ACC112 (cell line): ENCODE measurements around the gene RAPGEF3.

ENCODE experiments used
- H2AFZ ChIP-seq: fragments of 200-600 bp; sonication (generic); one replicate; pipeline ENCODE4 v1.6.0; 2017; ENCODE audit warnings: antibody characterized with exemption, low read length; ENCODE audit not compliant: unreplicated experiment
- H3K27ac ChIP-seq: fragments of 200-600 bp; sonication (generic); 2 replicates; pipeline ENCODE4 v1.5.1; 2014; ENCODE audit warnings: low read depth, mild to moderate bottlenecking, antibody characterized with exemption, low read length, moderate library complexity
- H3K27me3 ChIP-seq: fragments of 200-600 bp; sonication (generic); 2 replicates; pipeline ENCODE4 v1.6.1; 2014; ENCODE audit warnings: mild to moderate bottlenecking, antibody characterized with exemption, low read length, moderate library complexity, mixed read lengths; ENCODE audit not compliant: insufficient read depth
- H3K36me3 ChIP-seq: fragments of 200-600 bp; sonication (generic); 2 replicates; pipeline ENCODE4 v1.6.1; 2016; ENCODE audit warnings: mild to moderate bottlenecking, antibody characterized with exemption, low read length, moderate library complexity, mixed read lengths; ENCODE audit not compliant: insufficient read depth
- H3K4me1 ChIP-seq: fragments of 200-600 bp; sonication (generic); one replicate; pipeline ENCODE4 v1.6.1; 2016; ENCODE audit warnings: low read length, mixed read lengths; ENCODE audit not compliant: insufficient read depth, unreplicated experiment, control insufficient read depth
- H3K4me3 ChIP-seq: fragments of 200-600 bp; sonication (generic); 2 replicates; pipeline ENCODE4 v1.5.1; 2014; ENCODE audit warnings: mild to moderate bottlenecking, low read depth, low read length
- H3K79me2 ChIP-seq: fragments of 200-600 bp; sonication (generic); one replicate; pipeline ENCODE4 v1.6.0; 2016; ENCODE audit warnings: low read length; ENCODE audit not compliant: control insufficient read depth, unreplicated experiment, insufficient read depth

The RAPGEF3 gene

GRCh38 chr12:47739979-47740378, 18.7 kb downstream of the RAPGEF3 start:
- Histone ChIP-seq H3K4me1 (peaks cover 31% of the 10 kb centered on the region), H2AFZ (no peak overlapping the region)

DNA sequence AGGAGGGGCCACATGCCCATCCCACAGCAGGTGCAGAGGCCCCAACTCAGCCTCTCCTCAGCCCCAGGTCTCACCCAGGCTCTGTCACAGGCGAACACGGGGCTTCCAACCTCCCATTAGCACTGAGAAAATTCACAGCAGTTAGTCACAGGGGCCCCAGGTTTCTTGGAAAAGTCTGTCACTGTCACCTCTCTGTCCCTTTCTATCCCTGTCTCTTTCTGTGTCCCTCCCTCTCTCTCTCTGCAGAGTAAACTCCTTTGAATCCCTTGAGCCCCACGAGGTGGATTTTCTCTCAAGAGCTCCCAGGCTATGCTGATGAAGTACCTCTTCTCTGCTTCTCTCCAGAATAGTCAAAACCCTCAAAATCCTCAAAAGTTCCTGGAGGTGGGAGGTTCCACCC, 19.4 kb downstream of the RAPGEF3 start:
- Histone ChIP-seq H3K4me1 (peaks cover 31% of the 10 kb centered on the region), H3K4me3 (no peak overlapping the region), H3K27ac (no peak overlapping the region), H2AFZ (no peak overlapping the region), H3K27me3 (no peaks in the 10 kb centered on the region), H3K79me2 (no peaks in the 10 kb centered on the region), H3K36me3 (no peaks in the 10 kb centered on the region)

More at GRCh38 chr12:47739979-47740378, 18.7 kb downstream of the RAPGEF3 start:
- H3K36me3 ChIP-seq = no peaks in the 10 kb centered on the region
- H3K27ac ChIP-seq = no peak overlapping the region
- H3K4me3 ChIP-seq = no peak overlapping the region
- H3K79me2 ChIP-seq = no peaks in the 10 kb centered on the region
- H3K27me3 ChIP-seq = no peaks in the 10 kb centered on the region

DNA sequence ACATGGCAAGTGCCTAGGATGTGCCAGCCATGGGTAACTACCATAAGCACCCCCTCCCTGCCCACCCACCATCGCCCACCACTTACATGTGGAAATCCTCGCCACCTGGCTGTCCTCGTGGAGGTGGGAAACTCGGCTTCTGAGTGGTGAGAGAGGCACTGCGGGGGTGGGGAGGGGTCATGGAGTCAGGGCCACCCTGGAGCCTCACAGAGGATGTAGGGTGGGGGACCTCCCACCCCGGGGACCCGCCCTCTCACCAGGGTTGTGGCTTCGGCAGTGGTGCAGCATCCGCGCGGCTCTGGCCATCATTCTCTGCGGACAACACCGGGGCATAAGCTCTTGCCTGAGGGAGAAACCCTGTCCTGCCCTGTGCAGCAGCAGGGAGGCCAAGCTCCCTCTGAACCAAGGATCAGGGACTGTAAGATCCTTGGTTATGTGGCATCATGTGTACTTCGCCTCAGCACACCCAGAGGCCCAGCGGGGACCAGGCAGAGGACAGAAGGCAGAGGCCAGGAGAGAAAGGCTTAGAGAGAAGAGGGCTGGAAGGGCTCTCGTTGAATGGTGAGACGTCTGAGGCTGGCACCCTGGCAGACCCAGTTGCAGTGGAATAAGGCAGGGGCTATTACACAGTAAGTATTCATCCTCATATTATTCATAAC, 20.6 kb downstream of the RAPGEF3 start:
- H3K4me1 ChIP-seq = peaks cover 31% of the 10 kb centered on the region
- H3K27ac ChIP-seq = no peak overlapping the region
- no peaks in the 10 kb centered on the region for H3K79me2 ChIP-seq
- H3K27me3 ChIP-seq = no peaks in the 10 kb centered on the region
- no peaks in the 10 kb centered on the region for H3K36me3 ChIP-seq
- H3K4me3 ChIP-seq = no peak overlapping the region
- no peak overlapping the region for H2AFZ ChIP-seq

DNA sequence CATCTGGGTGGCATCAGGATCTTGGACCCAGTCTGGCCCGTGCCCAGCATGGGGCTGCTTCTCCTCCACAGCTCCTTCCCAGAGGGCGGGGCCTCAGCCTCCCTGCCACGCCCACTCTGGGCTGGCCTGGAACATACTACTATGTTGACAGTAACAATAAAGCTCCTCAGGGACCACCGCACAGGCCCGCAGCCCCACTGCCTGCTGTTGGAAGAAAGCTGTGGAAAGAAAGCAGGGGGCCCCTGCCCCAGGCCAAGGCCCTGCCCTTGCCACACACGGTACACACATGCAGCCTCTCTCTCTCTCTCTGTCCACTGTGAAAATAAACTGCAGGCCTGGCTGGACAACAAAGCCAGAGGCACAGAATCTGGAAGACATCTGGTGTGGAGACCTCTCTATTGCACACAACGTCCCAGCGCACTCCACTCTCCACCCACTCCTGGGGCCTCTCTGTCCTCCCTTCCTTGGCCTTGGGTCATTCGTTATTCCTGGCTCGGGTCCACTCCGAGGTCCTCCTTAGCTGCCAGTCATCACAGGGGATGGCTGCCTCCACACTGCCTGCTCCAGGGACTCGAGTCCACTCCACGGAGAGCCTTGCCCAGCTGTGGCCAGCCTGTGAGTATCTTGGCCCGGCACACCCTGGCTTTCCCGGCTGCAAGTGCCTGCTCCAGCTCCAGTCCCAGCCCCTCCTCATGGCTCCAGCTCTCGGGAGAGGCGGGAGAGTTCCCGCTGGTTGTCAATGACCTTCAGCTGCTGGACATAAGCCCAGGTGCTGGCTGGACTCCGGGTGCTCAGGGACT, 21.6 kb downstream of the RAPGEF3 start:
- H3K4me3 ChIP-seq = peak overlapping the region; percentile 58
- H3K27me3 ChIP-seq = no peaks in the 10 kb centered on the region
- H2AFZ ChIP-seq = no peak overlapping the region
- H3K36me3 ChIP-seq = no peaks in the 10 kb centered on the region
- H3K27ac ChIP-seq = 0 out of 2 replicates have a peak overlapping the region, but pooled peaks have one; percentile 28
- H3K79me2 ChIP-seq = no peaks in the 10 kb centered on the region
- peaks cover 31% of the 10 kb centered on the region for H3K4me1 ChIP-seq

GRCh38 chr12:47736216-47736615, 22.5 kb downstream of the RAPGEF3 start:
- Histone ChIP-seq H3K4me3 (no peak overlapping the region), H3K79me2 (no peaks in the 10 kb centered on the region), H3K4me1 (peaks cover 25% of the 10 kb centered on the region), H3K27me3 (no peaks in the 10 kb centered on the region), H3K36me3 (no peaks in the 10 kb centered on the region), H2AFZ (no peak overlapping the region), H3K27ac (no peak overlapping the region)

DNA sequence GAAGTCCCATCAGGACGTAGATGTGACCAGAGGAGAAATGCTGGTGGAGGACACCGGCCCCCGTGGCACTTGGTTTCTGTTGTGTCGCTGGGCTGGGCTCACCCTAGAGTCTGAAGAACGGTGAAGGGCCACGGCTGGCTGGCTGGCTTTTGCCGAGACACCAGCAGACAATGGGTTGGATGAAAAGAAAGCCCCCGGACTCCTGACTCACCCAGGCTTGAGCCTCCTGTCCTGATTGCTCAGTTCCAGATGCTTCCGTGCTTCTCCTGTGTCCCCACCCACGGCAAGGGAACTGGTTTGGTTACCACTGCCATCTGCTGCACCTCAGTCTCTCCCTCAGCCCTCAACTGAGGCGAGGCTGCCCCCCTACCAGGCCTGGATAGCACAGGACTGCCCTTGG, 23.0 kb downstream of the RAPGEF3 start:
- Histone ChIP-seq H3K79me2 (no peaks in the 10 kb centered on the region), H3K4me3 (no peak overlapping the region), H3K27ac (no peak overlapping the region), H2AFZ (no peak overlapping the region), H3K4me1 (peaks cover 20% of the 10 kb centered on the region), H3K27me3 (no peaks in the 10 kb centered on the region), H3K36me3 (no peaks in the 10 kb centered on the region)

DNA sequence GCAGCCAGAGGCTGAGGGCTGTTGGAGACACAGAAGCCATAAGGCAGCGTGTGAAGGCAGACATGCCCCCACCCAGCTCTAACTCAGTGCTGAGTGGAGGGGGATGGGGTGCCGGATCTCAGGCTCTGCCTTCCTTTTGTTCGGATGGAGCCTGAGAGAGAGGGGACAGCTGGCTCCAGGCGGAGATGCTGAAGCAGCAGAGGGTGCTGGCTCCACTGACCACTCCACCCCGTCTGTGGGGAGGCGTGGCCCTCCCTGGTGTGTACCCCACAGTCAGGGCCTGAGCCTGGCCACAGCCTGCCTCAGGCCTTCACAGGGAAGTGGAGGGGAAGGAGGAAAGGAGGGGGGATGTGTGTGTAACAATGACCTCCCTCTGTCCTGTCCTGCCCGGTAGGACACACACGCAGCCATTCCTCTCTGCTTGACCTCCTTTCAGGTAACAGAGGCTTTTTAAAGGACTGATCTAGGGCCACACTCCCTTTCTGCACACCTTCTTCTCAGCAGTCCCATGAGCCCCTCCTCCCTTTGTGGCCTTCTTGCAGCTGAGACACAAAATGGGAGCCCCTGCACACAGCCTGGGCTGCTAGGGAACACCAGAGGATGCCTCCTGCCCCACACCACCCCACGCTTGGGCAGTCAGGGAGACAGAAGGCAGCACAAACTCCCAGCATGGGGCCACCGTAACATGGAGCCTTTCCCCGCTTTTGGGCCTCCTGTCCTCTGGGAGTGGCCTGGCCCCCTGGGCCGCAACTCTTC, 23.8 kb downstream of the RAPGEF3 start:
- peaks cover 20% of the 10 kb centered on the region for H3K4me1 ChIP-seq
- no peak overlapping the region for H3K27ac ChIP-seq
- H3K36me3 ChIP-seq = no peaks in the 10 kb centered on the region
- H3K4me3 ChIP-seq = no peak overlapping the region
- no peak overlapping the region for H2AFZ ChIP-seq
- H3K27me3 ChIP-seq = no peaks in the 10 kb centered on the region
- H3K79me2 ChIP-seq = no peaks in the 10 kb centered on the region

- Histone ChIP-seq H3K27ac (no peak overlapping the region), H2AFZ (no peak overlapping the region)
Measured at GRCh38 chr12:47733142-47733541, 25.5 kb downstream of the RAPGEF3 start.

GRCh38 chr12:47732504-47732903, 26.2 kb downstream of the RAPGEF3 start:
- H3K27ac ChIP-seq = no peak overlapping the region
- H3K4me3 ChIP-seq = no peak overlapping the region
- H3K4me1 ChIP-seq = peaks cover 17% of the 10 kb centered on the region
- H3K27me3 ChIP-seq = no peaks in the 10 kb centered on the region
- H3K79me2 ChIP-seq = no peaks in the 10 kb centered on the region
- no peaks in the 10 kb centered on the region for H3K36me3 ChIP-seq
- H2AFZ ChIP-seq = no peak overlapping the region

More at GRCh38 chr12:47733142-47733541, 25.5 kb downstream of the RAPGEF3 start:
- Histone ChIP-seq H3K36me3 (no peaks in the 10 kb centered on the region), H3K4me1 (peaks cover 20% of the 10 kb centered on the region), H3K4me3 (no peak overlapping the region), H3K27me3 (no peaks in the 10 kb centered on the region), H3K79me2 (no peaks in the 10 kb centered on the region)

DNA sequence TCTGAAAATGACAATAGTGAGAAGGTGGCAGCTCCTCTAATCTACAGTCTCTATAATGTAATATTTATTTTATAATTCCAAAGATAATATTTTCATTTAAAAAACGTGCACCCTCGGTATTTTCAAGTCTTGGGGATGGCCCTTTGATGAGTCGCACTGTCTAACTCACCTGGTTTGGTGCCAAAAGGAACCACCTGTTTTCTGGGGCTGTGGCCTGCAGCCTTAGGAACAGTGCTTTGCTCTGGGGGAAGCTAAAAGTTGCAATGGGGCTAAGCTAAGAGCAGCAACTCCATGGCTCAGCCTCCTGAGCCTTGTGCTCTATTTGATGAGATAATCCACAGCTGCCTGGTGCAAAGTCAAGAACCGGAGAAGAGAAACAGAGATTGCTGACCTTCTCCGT, 27.0 kb downstream of the RAPGEF3 start:
- no peak overlapping the region for H3K4me3 ChIP-seq
- H3K79me2 ChIP-seq = no peaks in the 10 kb centered on the region
- no peak overlapping the region for H2AFZ ChIP-seq
- H3K27me3 ChIP-seq = no peaks in the 10 kb centered on the region
- H3K27ac ChIP-seq = no peak overlapping the region
- no peaks in the 10 kb centered on the region for H3K36me3 ChIP-seq
- H3K4me1 ChIP-seq = peaks cover 10% of the 10 kb centered on the region
